ENCODE data around the gene CDH12. TPM values are rescaled to one million over a fixed set of nuclear protein-coding genes. Genes with fewer than 3 reads are reported as not detected.
"Not testable (repeated sequence)": the region's sequence is repeated elsewhere in the genome, so short reads cannot be mapped to it uniquely, and the experiment has no call there.

The CDH12 gene
- total RNA-seq, 2 experiments from 2014 or later, result not detected

DNA sequence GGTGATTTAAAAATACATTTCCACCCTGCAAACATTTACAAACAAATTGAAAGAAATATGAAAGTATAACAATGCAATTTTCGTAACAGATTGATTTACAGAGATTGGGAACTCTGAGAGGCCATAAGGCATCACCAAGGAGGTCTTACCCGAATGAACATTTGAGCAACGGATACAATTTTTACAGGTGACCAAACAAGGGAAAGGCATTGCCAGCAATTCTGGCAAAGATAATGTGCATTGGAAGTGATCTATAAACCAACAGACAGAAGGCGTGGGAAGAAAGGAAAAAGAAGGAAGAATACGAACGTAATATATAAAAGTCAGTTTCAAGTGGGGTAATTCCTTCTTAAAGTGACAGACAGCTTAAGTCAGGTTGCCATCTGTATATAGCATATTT lies 295.9 kb downstream of the CDH12 start:
- no peak overlapping the region for H3K27ac Mint-ChIP-seq
- H3K4me1 Mint-ChIP-seq, result no peaks in the 10 kb centered on the region
- H3K4me3 Mint-ChIP-seq, result no peak overlapping the region
- ATAC-seq (no peak), DNase-seq (no peak)
- no peaks in the 10 kb centered on the region for H3K36me3 Mint-ChIP-seq
- no peaks in the 10 kb centered on the region for H3K27me3 Mint-ChIP-seq
- peaks cover 3% of the 10 kb centered on the region for H3K9me3 Mint-ChIP-seq (ENCODE audit: low read depth)
- CTCF ChIA-PET, result no interaction called here

DNA sequence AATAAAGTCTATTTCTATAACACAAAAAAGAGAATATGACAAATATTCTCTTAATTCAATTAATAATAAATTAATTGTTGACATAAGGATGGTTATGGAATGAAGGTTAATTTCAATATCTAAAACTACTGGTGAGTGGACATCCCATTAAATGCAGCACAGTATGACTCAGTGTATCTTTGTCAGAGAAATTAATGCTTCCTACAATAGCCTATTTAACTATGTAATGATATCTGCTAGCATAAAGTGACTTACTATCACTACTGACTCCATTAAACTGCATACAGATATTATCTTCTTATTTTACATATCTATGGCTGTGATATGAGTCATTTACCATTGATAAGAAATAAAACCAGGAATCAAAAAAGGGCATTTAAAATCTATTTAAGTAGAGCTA lies 298.7 kb downstream of the CDH12 start:
- Mint-ChIP-seq H3K27ac (no peak overlapping the region), H3K4me1 (no peaks in the 10 kb centered on the region), H3K36me3 (no peaks in the 10 kb centered on the region), H3K9me3 (ENCODE audit: low read depth) (peaks cover 14% of the 10 kb centered on the region), H3K4me3 (no peak overlapping the region), H3K27me3 (no peaks in the 10 kb centered on the region)
- no peak for ATAC-seq
- DNase-seq, result no peak
- CTCF ChIA-PET, result no interaction called here

DNA sequence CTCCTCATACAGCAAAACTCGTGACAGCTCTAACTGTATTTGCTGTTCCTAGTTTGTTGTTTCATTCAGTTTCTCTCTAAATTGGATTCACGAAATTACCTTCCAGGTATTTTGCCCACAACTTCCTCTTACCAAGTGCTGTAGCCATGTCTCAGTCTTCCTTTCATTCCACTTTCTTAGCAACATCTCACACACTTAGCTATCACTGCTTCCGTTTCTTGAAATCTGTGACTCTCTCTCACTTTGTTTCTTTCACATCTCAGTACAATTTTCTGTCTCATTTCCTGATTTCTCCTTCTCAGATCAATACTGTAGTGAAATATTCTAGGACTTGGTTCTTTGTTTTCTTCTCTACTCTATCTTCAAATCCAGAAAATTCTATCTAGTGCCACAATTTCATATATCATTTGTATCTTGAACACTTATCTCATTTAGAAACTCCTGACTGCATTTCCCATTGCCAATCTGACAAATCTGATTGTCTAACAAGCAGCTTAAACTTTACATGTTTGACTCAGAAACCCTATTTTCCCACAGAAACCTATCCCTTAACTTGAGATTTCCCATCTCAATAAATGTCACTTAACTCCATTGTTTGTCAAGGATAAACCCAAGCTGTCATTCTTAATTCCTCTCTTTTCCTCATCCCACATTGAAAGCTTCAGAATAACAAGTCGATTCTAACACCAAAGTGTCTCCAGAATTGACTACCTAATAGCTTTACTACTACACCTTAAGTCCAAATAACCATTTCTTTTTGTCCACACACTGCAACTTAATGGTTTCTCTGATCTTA lies 303.1 kb downstream of the CDH12 start:
- CTCF ChIA-PET, result no interaction called here
- Mint-ChIP-seq H3K9me3 (ENCODE audit: low read depth) (peaks cover 12% of the 10 kb centered on the region), H3K4me1 (no peaks in the 10 kb centered on the region), H3K36me3 (no peaks in the 10 kb centered on the region), H3K27me3 (no peaks in the 10 kb centered on the region), H3K27ac (no peak overlapping the region), H3K4me3 (no peak overlapping the region)
- no peak for ATAC-seq
- DNase-seq, result no peak

DNA sequence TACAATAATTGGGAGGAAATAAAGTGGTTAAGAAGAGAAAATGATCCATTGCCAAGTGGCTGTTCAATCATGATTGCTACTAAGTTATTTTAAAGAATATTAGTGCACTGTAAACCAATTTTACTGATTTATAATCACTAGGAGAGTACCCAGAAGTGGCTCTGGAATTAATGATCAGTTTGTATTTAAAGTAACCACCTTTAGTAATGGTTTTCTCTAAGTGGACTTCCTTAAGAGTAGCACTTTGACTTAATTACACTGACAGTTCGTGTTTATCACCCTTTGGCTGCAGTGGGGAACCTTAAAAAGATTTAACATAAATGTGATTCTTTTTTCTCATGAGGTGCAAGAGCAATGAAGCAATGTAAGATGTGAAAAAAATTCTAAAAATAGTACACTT lies 310.8 kb downstream of the CDH12 start:
- no peaks in the 10 kb centered on the region for H3K4me1 Mint-ChIP-seq
- H3K27me3 Mint-ChIP-seq, result no peaks in the 10 kb centered on the region
- no peak overlapping the region for H3K4me3 Mint-ChIP-seq
- no peaks in the 10 kb centered on the region for H3K36me3 Mint-ChIP-seq
- DNase-seq (no peak), ATAC-seq (no peak)
- CTCF ChIA-PET, result no interaction called here
- no peak overlapping the region for H3K27ac Mint-ChIP-seq
- peaks cover 9% of the 10 kb centered on the region for H3K9me3 Mint-ChIP-seq (ENCODE audit: low read depth)

DNA sequence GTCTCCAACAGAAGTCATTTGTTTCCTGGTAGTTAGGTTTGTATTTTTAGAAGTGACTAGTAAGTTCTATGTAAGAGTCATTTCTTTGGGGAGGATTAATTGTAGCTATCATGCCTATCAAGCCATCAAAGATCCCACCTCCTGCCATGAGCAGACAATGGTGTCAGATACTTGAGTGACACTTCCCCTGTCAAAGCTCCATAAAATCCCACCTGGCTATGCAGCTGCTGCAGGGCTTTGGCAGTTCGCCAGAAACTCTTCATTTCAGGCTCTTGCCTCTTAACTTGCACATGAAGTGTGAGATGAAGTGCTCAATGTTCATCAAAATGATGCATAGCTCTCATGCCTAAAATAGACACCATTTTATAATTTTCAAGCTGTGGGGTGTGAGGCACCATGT lies 312.1 kb downstream of the CDH12 start:
- DNase-seq (no peak), ATAC-seq (no peak)
- H3K9me3 Mint-ChIP-seq (ENCODE audit: low read depth), result peaks cover 9% of the 10 kb centered on the region
- H3K27ac Mint-ChIP-seq, result no peak overlapping the region
- no peaks in the 10 kb centered on the region for H3K27me3 Mint-ChIP-seq
- CTCF ChIA-PET, result no interaction called here
- no peaks in the 10 kb centered on the region for H3K36me3 Mint-ChIP-seq
- no peak overlapping the region for H3K4me3 Mint-ChIP-seq
- no peaks in the 10 kb centered on the region for H3K4me1 Mint-ChIP-seq

GRCh38 chr5:22539762-22540161 lies 313.4 kb downstream of the CDH12 start:
- no peaks in the 10 kb centered on the region for H3K27me3 Mint-ChIP-seq
- ATAC-seq, result no peak
- CTCF ChIA-PET, result no interaction called here
- H3K4me1 Mint-ChIP-seq, result no peaks in the 10 kb centered on the region
- no peak for DNase-seq
- no peak overlapping the region for H3K27ac Mint-ChIP-seq
- no peak overlapping the region for H3K4me3 Mint-ChIP-seq
- H3K9me3 Mint-ChIP-seq (ENCODE audit: low read depth), result peaks cover 9% of the 10 kb centered on the region
- no peaks in the 10 kb centered on the region for H3K36me3 Mint-ChIP-seq

DNA sequence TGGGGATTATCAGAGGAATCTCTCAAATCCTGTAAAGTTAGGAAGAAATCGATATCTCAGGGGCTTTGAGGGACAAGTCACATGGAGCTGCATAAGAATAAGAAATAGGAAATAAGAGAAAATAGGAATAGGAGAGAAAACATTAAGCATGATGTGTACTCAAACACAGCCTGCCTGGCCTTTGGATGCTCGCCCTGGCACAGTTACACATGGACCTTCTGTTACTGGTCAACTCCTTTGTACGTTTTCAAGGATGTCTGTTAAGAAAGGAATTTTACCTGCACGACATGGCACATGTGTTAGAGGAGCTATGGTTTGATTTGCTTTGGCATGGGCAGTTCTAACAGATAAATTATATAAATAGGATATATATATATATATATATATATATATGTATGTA lies 321.2 kb downstream of the CDH12 start:
- H3K4me1 Mint-ChIP-seq, result no peaks in the 10 kb centered on the region
- H3K36me3 Mint-ChIP-seq, result no peaks in the 10 kb centered on the region
- peaks cover 2% of the 10 kb centered on the region for H3K9me3 Mint-ChIP-seq (ENCODE audit: low read depth)
- H3K4me3 Mint-ChIP-seq, result no peak overlapping the region
- H3K27ac Mint-ChIP-seq, result no peak overlapping the region
- ATAC-seq (no peak), DNase-seq (no peak)
- CTCF ChIA-PET, result interaction anchor here (0.6 kb wide), 1 partner anchor 20 kb away, joined by 3 read pairs; no protein-coding TSS in a partner anchor
- no peaks in the 10 kb centered on the region for H3K27me3 Mint-ChIP-seq

- CTCF ChIA-PET, result no interaction called here
Observed at GRCh38 chr5:22521521-22521920, 331.6 kb downstream of the CDH12 start.

GRCh38 chr5:22516497-22516896 lies 336.6 kb downstream of the CDH12 start:
- H3K27ac Mint-ChIP-seq; ATAC-seq; H3K4me1 Mint-ChIP-seq; H3K4me3 Mint-ChIP-seq; H3K9me3 Mint-ChIP-seq (ENCODE audit: low read depth); DNase-seq; H3K36me3 Mint-ChIP-seq; CTCF ChIA-PET; H3K27me3 Mint-ChIP-seq: not testable (repeated sequence)

More at GRCh38 chr5:22521521-22521920, 331.6 kb downstream of the CDH12 start:
- H3K27ac Mint-ChIP-seq, result no peak overlapping the region
- no peaks in the 10 kb centered on the region for H3K27me3 Mint-ChIP-seq
- no peaks in the 10 kb centered on the region for H3K36me3 Mint-ChIP-seq
- DNase-seq (no peak), ATAC-seq (no peak)
- peaks cover 18% of the 10 kb centered on the region for H3K9me3 Mint-ChIP-seq (ENCODE audit: low read depth)
- H3K4me3 Mint-ChIP-seq, result no peak overlapping the region
- H3K4me1 Mint-ChIP-seq, result no peaks in the 10 kb centered on the region

GRCh38 chr5:22514231-22514630 lies 338.9 kb downstream of the CDH12 start:
- H3K4me3 Mint-ChIP-seq, result no peak overlapping the region
- DNase-seq (no peak), ATAC-seq (no peak)
- H3K27me3 Mint-ChIP-seq, result no peaks in the 10 kb centered on the region
- peaks cover 6% of the 10 kb centered on the region for H3K9me3 Mint-ChIP-seq (ENCODE audit: low read depth)
- no peaks in the 10 kb centered on the region for H3K36me3 Mint-ChIP-seq
- CTCF ChIA-PET, result no interaction called here
- no peaks in the 10 kb centered on the region for H3K4me1 Mint-ChIP-seq
- no peak overlapping the region for H3K27ac Mint-ChIP-seq

DNA sequence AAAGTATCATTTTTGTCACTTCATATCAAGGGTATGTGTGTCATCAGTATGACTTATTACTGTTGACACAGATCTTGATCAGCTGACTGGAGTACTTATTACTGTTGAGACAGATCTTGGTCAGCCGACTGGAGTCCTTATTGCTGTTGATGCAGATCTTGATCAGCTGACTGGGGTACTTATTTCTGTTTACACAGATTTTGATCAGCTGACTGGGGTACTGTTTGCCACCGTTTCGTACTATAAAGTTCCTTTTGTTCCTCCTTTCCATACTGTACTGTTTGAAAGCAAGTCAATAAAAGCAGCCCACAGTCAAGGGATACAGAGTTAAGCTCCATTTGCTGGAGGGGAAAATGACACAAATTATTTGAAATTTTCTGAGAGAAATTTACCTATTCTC lies 347.3 kb downstream of the CDH12 start:
- ATAC-seq (no peak), DNase-seq (no peak)
- Mint-ChIP-seq H3K27ac (no peak overlapping the region), H3K36me3 (no peaks in the 10 kb centered on the region), H3K4me1 (no peaks in the 10 kb centered on the region), H3K9me3 (ENCODE audit: low read depth) (peaks cover 6% of the 10 kb centered on the region), H3K27me3 (no peaks in the 10 kb centered on the region), H3K4me3 (no peak overlapping the region)
- CTCF ChIA-PET, result no interaction called here

GRCh38 chr5:22504411-22504810 lies 348.7 kb downstream of the CDH12 start:
- no peak overlapping the region for H3K27ac Mint-ChIP-seq

DNA sequence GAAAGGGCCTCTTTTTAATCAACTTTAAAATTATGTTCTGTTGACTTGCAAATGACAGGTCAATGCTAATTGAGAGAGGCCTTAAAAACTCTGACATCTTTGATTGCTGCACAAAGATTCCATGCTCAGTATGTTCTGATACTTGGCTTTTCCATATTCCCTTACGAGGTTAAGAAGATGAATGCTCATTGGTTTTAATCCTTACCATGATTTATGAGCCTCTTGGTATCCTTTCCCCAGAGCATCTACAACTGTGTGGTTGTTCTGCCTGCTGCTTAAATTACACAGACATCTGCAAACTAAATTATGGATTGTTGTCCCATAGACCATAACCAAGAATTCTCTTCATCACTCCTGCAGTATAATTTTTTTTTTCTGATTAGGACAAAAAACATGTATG lies 352.6 kb downstream of the CDH12 start:
- Mint-ChIP-seq H3K27me3 (no peaks in the 10 kb centered on the region), H3K27ac (no peak overlapping the region), H3K9me3 (ENCODE audit: low read depth) (peaks cover 4% of the 10 kb centered on the region), H3K36me3 (no peaks in the 10 kb centered on the region), H3K4me1 (no peaks in the 10 kb centered on the region), H3K4me3 (no peak overlapping the region)
- DNase-seq (no peak), ATAC-seq (no peak)
- CTCF ChIA-PET, result no interaction called here

More at GRCh38 chr5:22504411-22504810, 348.7 kb downstream of the CDH12 start:
- DNase-seq (no peak), ATAC-seq (no peak)
- CTCF ChIA-PET, result no interaction called here
- H3K4me1 Mint-ChIP-seq, result no peaks in the 10 kb centered on the region
- peaks cover 9% of the 10 kb centered on the region for H3K9me3 Mint-ChIP-seq (ENCODE audit: low read depth)
- no peaks in the 10 kb centered on the region for H3K27me3 Mint-ChIP-seq
- no peaks in the 10 kb centered on the region for H3K36me3 Mint-ChIP-seq
- H3K4me3 Mint-ChIP-seq, result no peak overlapping the region

- Mint-ChIP-seq H3K4me1 (no peaks in the 10 kb centered on the region), H3K9me3 (ENCODE audit: low read depth) (peaks cover 13% of the 10 kb centered on the region), H3K36me3 (no peaks in the 10 kb centered on the region), H3K27ac (no peak overlapping the region), H3K27me3 (no peaks in the 10 kb centered on the region), H3K4me3 (no peak overlapping the region)
- CTCF ChIA-PET, result no interaction called here
- ATAC-seq (no peak), DNase-seq (no peak)
Observed at GRCh38 chr5:22496666-22497065, 356.5 kb downstream of the CDH12 start.
